ENCODE measurements around the gene NTF4.
A peak's percentile ranks its signal among the peaks of the same experiment; 100 is the strongest.
"Not testable (repeated sequence)": the region's sequence is repeated elsewhere in the genome, so short reads cannot be mapped to it uniquely, and the experiment has no call there.

The NTF4 gene

DNA sequence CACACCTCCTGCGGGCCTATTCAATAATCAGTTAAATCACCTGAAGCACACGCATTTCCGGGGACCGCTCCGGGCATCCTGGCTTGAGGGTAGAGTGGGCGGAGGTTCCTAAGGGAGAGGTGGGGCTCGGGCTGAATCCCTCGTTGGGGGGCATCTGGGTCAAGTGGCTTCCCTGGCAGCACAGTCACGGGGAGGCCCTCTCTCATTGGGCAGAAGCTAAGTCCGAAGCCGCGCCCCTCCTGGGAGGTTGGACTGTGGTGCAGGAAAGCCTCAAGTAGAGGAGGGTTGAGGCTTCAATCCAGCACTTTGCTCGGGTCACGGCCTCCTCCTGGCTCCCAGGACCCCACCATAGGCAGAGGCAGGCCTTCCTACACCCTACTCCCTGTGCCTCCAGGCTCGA lies 21.1 kb downstream of the NTF4 start, which contains the start of gene CGB5:
Gene CGB5 (plus strand): TSS at position 301 of the 400 bp plus-strand sequence. CDS start 362 bp downstream, outside the sequence.
- CTCF ChIA-PET; H3K4me1 ChIP-seq (ENCODE audit: control extremely low read depth in 1 of 4, control insufficient read depth in 4 of 4, insufficient read depth in 4 of 4, low read length in 3 of 4); POLR2A ChIA-PET; H3K36me3 ChIP-seq (ENCODE audit: control insufficient read depth in 4 of 4, insufficient read depth in 4 of 4, low read length in 3 of 4); H3K27me3 ChIP-seq (replicated peaks in 2 of 5; ENCODE audit: control insufficient read depth in 4 of 5, insufficient read depth in 5 of 5, low read length in 4 of 5); H3K27ac ChIP-seq (ENCODE audit: insufficient read depth in 1 of 2, low read depth in 1 of 2, low read length in 2 of 2, poor library complexity in 1 of 2, severe bottlenecking in 2 of 2); H3K4me3 ChIP-seq (ENCODE audit: control insufficient read depth in 1 of 7, extremely low read depth in 1 of 7, insufficient read depth in 4 of 7, low read depth in 2 of 7, low read length in 6 of 7); H3K9me3 ChIP-seq (ENCODE audit: control extremely low read depth in 1 of 5, control insufficient read depth in 4 of 5, insufficient read depth in 2 of 5, low read depth in 1 of 5, low read length in 4 of 5); DNase-seq: not testable (repeated sequence)
- 60% methylated on average over 3 of the region's 15 CpGs for WGBS (ENCODE audit: insufficient coverage)

- H3K4me3 ChIP-seq (ENCODE audit: control insufficient read depth in 1 of 7, extremely low read depth in 1 of 7, insufficient read depth in 4 of 7, low read depth in 2 of 7, low read length in 6 of 7); DNase-seq; CTCF ChIA-PET; H3K27me3 ChIP-seq (replicated peaks in 2 of 5; ENCODE audit: control insufficient read depth in 4 of 5, insufficient read depth in 5 of 5, low read length in 4 of 5); H3K27ac ChIP-seq (ENCODE audit: insufficient read depth in 1 of 2, low read depth in 1 of 2, low read length in 2 of 2, poor library complexity in 1 of 2, severe bottlenecking in 2 of 2); H3K4me1 ChIP-seq (ENCODE audit: control extremely low read depth in 1 of 4, control insufficient read depth in 4 of 4, insufficient read depth in 4 of 4, low read length in 3 of 4); H3K36me3 ChIP-seq (ENCODE audit: control insufficient read depth in 4 of 4, insufficient read depth in 4 of 4, low read length in 3 of 4); H3K9me3 ChIP-seq (ENCODE audit: control extremely low read depth in 1 of 5, control insufficient read depth in 4 of 5, insufficient read depth in 2 of 5, low read depth in 1 of 5, low read length in 4 of 5); POLR2A ChIA-PET: not testable (repeated sequence)
- no CpG with 5 or more reads among the region's 4 CpGs for WGBS (ENCODE audit: insufficient coverage)
Measured at GRCh38 chr19:49042666-49043065, 22.0 kb downstream of the NTF4 start.

GRCh38 chr19:49042177-49042576 lies 22.4 kb downstream of the NTF4 start:
- H3K9me3 ChIP-seq (ENCODE audit: control extremely low read depth in 1 of 5, control insufficient read depth in 4 of 5, insufficient read depth in 2 of 5, low read depth in 1 of 5, low read length in 4 of 5), result no peaks in the 10 kb centered on the region
- WGBS (ENCODE audit: insufficient coverage), result 94% methylated on average over 15 of the region's 17 CpGs
- POLR2A ChIA-PET, result no interaction called here
- CTCF ChIA-PET, result no interaction called here
- H3K4me3 ChIP-seq (ENCODE audit: control insufficient read depth in 1 of 7, extremely low read depth in 1 of 7, insufficient read depth in 4 of 7, low read depth in 2 of 7, low read length in 6 of 7), result no peak overlapping the region
- H3K36me3 ChIP-seq (ENCODE audit: control insufficient read depth in 4 of 4, insufficient read depth in 4 of 4, low read length in 3 of 4), result no peaks in the 10 kb centered on the region
- DNase-seq, result no peak
- no peak overlapping the region for H3K27ac ChIP-seq (ENCODE audit: insufficient read depth in 1 of 2, low read depth in 1 of 2, low read length in 2 of 2, poor library complexity in 1 of 2, severe bottlenecking in 2 of 2)
- no peaks in the 10 kb centered on the region for H3K4me1 ChIP-seq (ENCODE audit: control extremely low read depth in 1 of 4, control insufficient read depth in 4 of 4, insufficient read depth in 4 of 4, low read length in 3 of 4)
- no peaks in the 10 kb centered on the region for H3K27me3 ChIP-seq (replicated peaks in 2 of 5; ENCODE audit: control insufficient read depth in 4 of 5, insufficient read depth in 5 of 5, low read length in 4 of 5)

DNA sequence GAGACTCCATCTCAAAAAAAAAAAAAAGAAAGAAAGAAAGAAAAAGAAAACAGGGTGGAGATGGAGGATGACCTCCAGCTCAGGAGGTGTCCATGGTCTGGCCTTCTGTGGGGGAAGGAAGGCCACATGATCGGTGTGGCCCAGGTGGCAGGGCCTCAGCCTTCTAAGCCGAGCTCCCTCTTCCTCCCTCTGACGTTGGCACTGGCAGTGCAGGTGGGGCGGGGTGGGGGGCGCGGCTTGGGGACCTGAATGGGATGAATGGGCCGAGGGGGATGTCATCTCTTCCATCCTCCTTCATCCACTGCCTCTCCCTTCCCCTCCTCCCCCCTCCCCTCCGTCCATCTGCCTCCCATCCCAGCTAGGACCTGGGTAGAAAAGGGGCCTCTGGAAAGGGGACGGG lies 24.9 kb downstream of the NTF4 start:
- H3K27me3 ChIP-seq (replicated peaks in 2 of 5; ENCODE audit: control insufficient read depth in 4 of 5, insufficient read depth in 5 of 5, low read length in 4 of 5); H3K27ac ChIP-seq (ENCODE audit: insufficient read depth in 1 of 2, low read depth in 1 of 2, low read length in 2 of 2, poor library complexity in 1 of 2, severe bottlenecking in 2 of 2); POLR2A ChIA-PET; H3K36me3 ChIP-seq (ENCODE audit: control insufficient read depth in 4 of 4, insufficient read depth in 4 of 4, low read length in 3 of 4); DNase-seq; H3K9me3 ChIP-seq (ENCODE audit: control extremely low read depth in 1 of 5, control insufficient read depth in 4 of 5, insufficient read depth in 2 of 5, low read depth in 1 of 5, low read length in 4 of 5); CTCF ChIA-PET; H3K4me1 ChIP-seq (ENCODE audit: control extremely low read depth in 1 of 4, control insufficient read depth in 4 of 4, insufficient read depth in 4 of 4, low read length in 3 of 4); H3K4me3 ChIP-seq (ENCODE audit: control insufficient read depth in 1 of 7, extremely low read depth in 1 of 7, insufficient read depth in 4 of 7, low read depth in 2 of 7, low read length in 6 of 7): not testable (repeated sequence)
- WGBS (ENCODE audit: insufficient coverage), result 70% methylated on average over 1 of the region's 9 CpGs

DNA sequence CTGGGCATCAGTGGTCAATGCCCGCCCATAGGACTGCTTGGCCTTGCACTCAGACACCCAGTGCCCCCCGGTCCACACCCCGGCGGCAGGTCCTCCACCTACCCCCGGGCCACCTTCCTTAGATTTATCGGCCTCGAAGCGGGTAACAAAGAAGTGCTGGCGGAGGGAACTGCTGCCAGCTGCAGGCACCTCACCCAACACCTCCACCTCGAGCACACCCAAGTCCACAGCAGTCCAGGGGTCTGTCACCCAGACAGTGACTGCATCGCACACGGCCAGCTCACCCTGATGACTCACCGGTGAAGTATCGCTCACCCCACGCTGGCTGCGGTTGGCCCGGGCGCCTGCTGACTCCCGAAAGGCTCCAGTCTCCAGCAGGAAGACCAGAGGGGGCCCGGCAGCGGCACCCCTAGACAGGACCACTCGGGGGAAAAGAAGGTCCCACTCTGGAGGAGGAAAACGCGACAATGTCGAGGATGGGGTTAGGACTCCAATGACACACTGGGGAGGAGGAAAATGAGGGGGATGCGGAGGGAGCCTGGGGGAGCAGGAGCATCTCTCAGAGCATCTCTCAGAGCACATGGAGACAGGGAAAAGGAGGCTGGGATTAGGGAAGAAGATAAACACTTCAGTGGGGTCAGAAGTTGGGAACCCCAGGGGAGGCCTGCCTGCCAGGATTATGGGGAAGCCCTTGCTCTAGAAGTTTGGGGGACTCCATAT lies 25.9 kb downstream of the NTF4 start:
- H3K4me1 ChIP-seq (ENCODE audit: control extremely low read depth in 1 of 4, control insufficient read depth in 4 of 4, insufficient read depth in 4 of 4, low read length in 3 of 4); POLR2A ChIA-PET; DNase-seq; H3K36me3 ChIP-seq (ENCODE audit: control insufficient read depth in 4 of 4, insufficient read depth in 4 of 4, low read length in 3 of 4); CTCF ChIA-PET; H3K4me3 ChIP-seq (ENCODE audit: control insufficient read depth in 1 of 7, extremely low read depth in 1 of 7, insufficient read depth in 4 of 7, low read depth in 2 of 7, low read length in 6 of 7); H3K9me3 ChIP-seq (ENCODE audit: control extremely low read depth in 1 of 5, control insufficient read depth in 4 of 5, insufficient read depth in 2 of 5, low read depth in 1 of 5, low read length in 4 of 5); H3K27me3 ChIP-seq (replicated peaks in 2 of 5; ENCODE audit: control insufficient read depth in 4 of 5, insufficient read depth in 5 of 5, low read length in 4 of 5); H3K27ac ChIP-seq (ENCODE audit: insufficient read depth in 1 of 2, low read depth in 1 of 2, low read length in 2 of 2, poor library complexity in 1 of 2, severe bottlenecking in 2 of 2): not testable (repeated sequence)
- 95% methylated on average over 20 of the region's 26 CpGs for WGBS (ENCODE audit: insufficient coverage)

DNA sequence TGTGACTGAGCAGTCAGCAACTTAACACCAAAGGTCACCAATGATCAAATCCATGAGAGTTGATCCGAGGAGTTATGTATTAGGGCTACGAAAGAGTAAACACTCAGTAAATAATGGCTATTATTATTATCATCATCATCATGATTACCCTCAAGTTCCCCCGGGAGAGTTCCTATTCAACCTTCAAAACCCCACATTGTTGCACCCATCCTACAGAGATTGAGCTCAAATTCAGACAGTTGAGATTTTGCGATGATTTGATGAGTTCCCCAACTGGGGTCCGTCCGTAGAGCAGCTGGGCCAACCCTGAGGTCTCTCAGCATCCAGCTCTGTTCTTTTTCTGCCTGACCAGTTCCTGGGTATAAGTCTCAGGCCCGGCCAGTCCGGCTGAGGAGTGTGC lies 26.5 kb downstream of the NTF4 start:
- POLR2A ChIA-PET; H3K27me3 ChIP-seq (replicated peaks in 2 of 5; ENCODE audit: control insufficient read depth in 4 of 5, insufficient read depth in 5 of 5, low read length in 4 of 5); H3K27ac ChIP-seq (ENCODE audit: insufficient read depth in 1 of 2, low read depth in 1 of 2, low read length in 2 of 2, poor library complexity in 1 of 2, severe bottlenecking in 2 of 2); H3K9me3 ChIP-seq (ENCODE audit: control extremely low read depth in 1 of 5, control insufficient read depth in 4 of 5, insufficient read depth in 2 of 5, low read depth in 1 of 5, low read length in 4 of 5); H3K4me1 ChIP-seq (ENCODE audit: control extremely low read depth in 1 of 4, control insufficient read depth in 4 of 4, insufficient read depth in 4 of 4, low read length in 3 of 4); DNase-seq; CTCF ChIA-PET; H3K36me3 ChIP-seq (ENCODE audit: control insufficient read depth in 4 of 4, insufficient read depth in 4 of 4, low read length in 3 of 4); H3K4me3 ChIP-seq (ENCODE audit: control insufficient read depth in 1 of 7, extremely low read depth in 1 of 7, insufficient read depth in 4 of 7, low read depth in 2 of 7, low read length in 6 of 7): not testable (repeated sequence)
- WGBS (ENCODE audit: insufficient coverage), result no CpG with 5 or more reads among the region's 8 CpGs

DNA sequence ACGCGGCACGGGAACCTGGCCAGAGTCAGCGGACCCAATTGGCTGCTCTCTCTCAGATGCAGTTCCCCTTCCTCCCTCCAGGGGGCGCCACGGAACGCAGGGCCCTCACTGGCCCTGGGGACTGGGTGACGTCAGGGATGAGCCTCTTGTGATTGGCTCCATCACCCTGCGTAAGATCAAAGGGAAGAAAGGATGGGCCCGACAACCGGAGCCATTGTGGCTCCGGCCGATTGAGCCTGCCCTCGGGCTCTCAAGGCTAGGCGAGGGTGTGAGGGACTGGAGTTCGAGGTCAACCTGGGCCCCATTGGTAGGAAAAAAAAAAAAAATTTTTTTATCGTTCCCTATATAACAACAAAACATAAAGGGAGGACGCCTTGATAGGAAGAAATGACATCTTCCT lies 27.8 kb downstream of the NTF4 start, which contains the start of gene CGB1:
Gene CGB1 (minus strand): TSS at position 81 of the 400 bp plus-strand sequence. CDS start 184 bp downstream, outside the sequence.
- WGBS (ENCODE audit: insufficient coverage), result 91% methylated on average over 5 of the region's 18 CpGs
- H3K4me1 ChIP-seq (ENCODE audit: control extremely low read depth in 1 of 4, control insufficient read depth in 4 of 4, insufficient read depth in 4 of 4, low read length in 3 of 4); POLR2A ChIA-PET; H3K27me3 ChIP-seq (replicated peaks in 2 of 5; ENCODE audit: control insufficient read depth in 4 of 5, insufficient read depth in 5 of 5, low read length in 4 of 5); H3K36me3 ChIP-seq (ENCODE audit: control insufficient read depth in 4 of 4, insufficient read depth in 4 of 4, low read length in 3 of 4); H3K9me3 ChIP-seq (ENCODE audit: control extremely low read depth in 1 of 5, control insufficient read depth in 4 of 5, insufficient read depth in 2 of 5, low read depth in 1 of 5, low read length in 4 of 5); H3K27ac ChIP-seq (ENCODE audit: insufficient read depth in 1 of 2, low read depth in 1 of 2, low read length in 2 of 2, poor library complexity in 1 of 2, severe bottlenecking in 2 of 2); CTCF ChIA-PET; H3K4me3 ChIP-seq (ENCODE audit: control insufficient read depth in 1 of 7, extremely low read depth in 1 of 7, insufficient read depth in 4 of 7, low read depth in 2 of 7, low read length in 6 of 7): not testable (repeated sequence)
- DNase-seq, result peak; percentile 22 to 40 (median 31)

All from common myeloid progenitor, CD34-positive (primary cell).